ENCODE data around the gene TTC14.

Gene TTC14

GRCh38 chr3:180624714-180625113, 22.8 kb downstream of the TTC14 start:
- POLR2A ChIA-PET = no interaction called here
- no peak for TF ChIP-seq ZIC2 (tag by site-specific recombination; IDR thresholded peaks at IDR 0.05)
- TF ChIP-seq KLF10 (tag by site-specific recombination; IDR thresholded peaks at IDR 0.05) = no peak
- TF ChIP-seq ZNF239 (tag by site-specific recombination; IDR thresholded peaks at IDR 0.05) = no peak
- TF ChIP-seq ZBTB17 (tag by site-specific recombination; IDR thresholded peaks at IDR 0.05) = no peak
- no peak for TF ChIP-seq SALL2 (tag by site-specific recombination; IDR thresholded peaks at IDR 0.05; ENCODE audit: borderline replicate concordance)
- TF ChIP-seq SP7 (tag by site-specific recombination; IDR thresholded peaks at IDR 0.05) = no peak
- no peak overlapping the region for H3K27ac ChIP-seq (ENCODE audit: extremely low read depth, low read depth, low read length)

GRCh38 chr3:180626844-180627243, 24.9 kb downstream of the TTC14 start:
- Histone ChIP-seq H3K4me3 (ENCODE audit: low read depth, low read length) (no peak overlapping the region), H3K27ac (ENCODE audit: extremely low read depth, low read depth, low read length) (no peak overlapping the region), H3K9me3 (ENCODE audit: control insufficient read depth, insufficient read depth, low read depth, low read length) (no peaks in the 10 kb centered on the region), H3K36me3 (ENCODE audit: control insufficient read depth in 2 of 2, insufficient read depth in 1 of 2, low read length in 2 of 2) (peaks cover 0 to 15% of the 10 kb centered on the region in 2 experiments; a peak in 1 of 3 replicates), H3K4me1 (ENCODE audit: control insufficient read depth, insufficient read depth, low read length) (no peaks in the 10 kb centered on the region)
- CTCF ChIA-PET = no interaction called here
- POLR2A ChIA-PET = no interaction called here
- TF ChIP-seq ATF2 (tag by site-specific recombination; IDR thresholded peaks at IDR 0.05; ENCODE audit: low read depth) = no peak
- TF ChIP-seq ZNF239 (tag by site-specific recombination; IDR thresholded peaks at IDR 0.05) = no peak
- TF ChIP-seq ZNF792 (tag by site-specific recombination; IDR thresholded peaks at IDR 0.05) = no peak
- no peak for TF ChIP-seq ZNF530 (tag by site-specific recombination; IDR thresholded peaks at IDR 0.05; ENCODE audit: low read depth)
- TF ChIP-seq ZNF473 (tag by site-specific recombination; IDR thresholded peaks at IDR 0.05) = no peak
- TF ChIP-seq ZNF248 (tag by site-specific recombination; IDR thresholded peaks at IDR 0.05) = no peak
- no peak for TF ChIP-seq ZFP41 (tag by site-specific recombination; IDR thresholded peaks at IDR 0.05; ENCODE audit: borderline replicate concordance)
- no peak for TF ChIP-seq ZNF514 (tag by site-specific recombination; IDR thresholded peaks at IDR 0.05)
- TF ChIP-seq ZNF146 (tag by site-specific recombination; IDR thresholded peaks at IDR 0.05) = no peak
- TF ChIP-seq ZNF140 (tag by site-specific recombination; IDR thresholded peaks at IDR 0.05) = no peak
- no peak for TF ChIP-seq PRDM2 (tag by site-specific recombination; IDR thresholded peaks at IDR 0.05; ENCODE audit: borderline replicate concordance)
- no peak for TF ChIP-seq MEIS1 (CRISPR knock-in tag; IDR thresholded peaks at IDR 0.05; ENCODE audit: borderline replicate concordance)
- no peak for TF ChIP-seq ZBTB8A (tag by site-specific recombination; IDR thresholded peaks at IDR 0.05)
- no peak for TF ChIP-seq MYNN (tag by site-specific recombination; IDR thresholded peaks at IDR 0.05; ENCODE audit: borderline replicate concordance)

More at GRCh38 chr3:180624714-180625113, 22.8 kb downstream of the TTC14 start:
- CTCF ChIA-PET = no interaction called here
- Histone ChIP-seq H3K4me1 (ENCODE audit: control insufficient read depth, insufficient read depth, low read length) (no peaks in the 10 kb centered on the region), H3K36me3 (ENCODE audit: control insufficient read depth in 2 of 2, insufficient read depth in 1 of 2, low read length in 2 of 2) (peaks cover 0 to 23% of the 10 kb centered on the region in 2 experiments; a peak in 1 of 3 replicates), H3K9me3 (ENCODE audit: control insufficient read depth, insufficient read depth, low read depth, low read length) (no peaks in the 10 kb centered on the region), H3K4me3 (ENCODE audit: low read depth, low read length) (no peak overlapping the region)
